ELR (cell line): ENCODE data around the gene RNF187.

ENCODE experiments used
- DNase-seq: peaks from one replicate; pipeline ENCODE4 v3.0.0-alpha.2; 2015; ENCODE audit warnings: low read depth

RNF187 gene

GRCh38 chr1:228508840-228509415 is 21.7 kb downstream of the RNF187 start:
- DNase-seq, result no peak

DNA sequence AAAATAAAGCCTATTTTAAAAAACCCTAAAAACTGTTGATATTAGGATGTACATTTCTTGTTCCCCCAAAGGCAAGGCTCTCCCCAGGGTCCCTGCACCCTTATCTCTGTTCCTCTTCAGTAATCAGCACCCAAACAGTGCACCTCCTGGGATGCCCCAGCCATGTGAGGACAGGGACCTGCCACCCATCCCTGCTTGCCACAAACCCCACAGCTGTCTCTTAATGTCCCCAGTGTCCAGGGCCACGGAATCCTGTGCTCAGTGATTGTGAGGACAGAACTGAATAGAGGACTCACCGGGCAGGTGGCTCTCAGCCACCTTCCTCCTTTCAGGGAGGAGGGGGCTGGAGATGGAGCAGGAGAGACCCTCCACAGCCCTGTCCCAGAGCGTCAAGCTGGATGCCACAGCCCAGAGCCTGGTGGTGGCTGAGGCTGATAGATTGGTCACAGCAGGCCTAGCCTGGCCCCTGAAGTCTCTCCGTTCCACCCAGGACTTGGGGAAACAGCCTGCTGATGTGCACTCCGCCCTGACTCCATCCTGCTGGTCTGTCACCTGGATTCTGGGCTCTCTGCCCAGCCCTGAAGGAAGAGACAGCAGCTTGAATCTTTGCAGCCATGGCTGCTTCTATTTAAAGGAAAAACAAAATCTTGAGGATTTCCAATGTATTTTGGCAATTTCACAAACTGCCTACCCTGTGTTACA is 23.1 kb downstream of the RNF187 start:
- DNase-seq, result no peak

- no peak for DNase-seq
Observed at GRCh38 chr1:228510803-228511413, 23.7 kb downstream of the RNF187 start.

GRCh38 chr1:228511546-228512445 is 24.6 kb downstream of the RNF187 start:
- DNase-seq, result no peak

- no peak for DNase-seq
Observed at GRCh38 chr1:228512781-228513198, 25.6 kb downstream of the RNF187 start.

DNA sequence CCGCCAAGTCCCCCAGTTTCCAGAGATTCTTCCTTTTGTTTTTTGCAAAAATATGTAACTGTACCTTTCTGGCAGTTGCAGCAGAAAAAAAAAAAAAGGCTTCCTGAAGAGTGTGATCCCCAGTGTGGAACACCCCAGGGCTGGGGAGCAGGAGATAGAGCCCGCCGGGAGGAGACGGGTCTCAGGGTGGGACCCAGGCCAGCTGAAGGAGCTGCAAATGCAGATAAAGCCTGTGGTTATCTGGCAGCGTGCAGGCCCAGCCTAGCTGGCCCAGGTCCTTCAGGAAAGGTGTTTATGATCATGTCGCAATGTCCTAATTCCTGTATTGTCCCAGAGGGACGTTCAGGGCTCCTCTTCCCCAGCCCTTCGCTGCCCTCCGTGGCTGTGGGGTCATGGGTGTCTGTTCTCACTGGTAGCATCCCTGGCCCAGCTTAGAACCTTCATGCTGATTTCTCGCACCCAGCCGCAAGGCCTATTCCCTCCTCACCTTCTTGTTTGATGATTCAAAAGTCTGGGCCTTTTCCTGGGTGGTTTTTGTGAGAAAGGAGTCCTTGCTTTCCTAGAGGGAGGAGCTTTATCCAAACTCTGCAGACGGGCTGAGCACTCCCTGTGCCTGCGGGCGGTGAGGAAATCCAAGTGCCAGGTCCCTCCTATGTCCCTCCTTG is 26.2 kb downstream of the RNF187 start:
- DNase-seq, result no peak

DNA sequence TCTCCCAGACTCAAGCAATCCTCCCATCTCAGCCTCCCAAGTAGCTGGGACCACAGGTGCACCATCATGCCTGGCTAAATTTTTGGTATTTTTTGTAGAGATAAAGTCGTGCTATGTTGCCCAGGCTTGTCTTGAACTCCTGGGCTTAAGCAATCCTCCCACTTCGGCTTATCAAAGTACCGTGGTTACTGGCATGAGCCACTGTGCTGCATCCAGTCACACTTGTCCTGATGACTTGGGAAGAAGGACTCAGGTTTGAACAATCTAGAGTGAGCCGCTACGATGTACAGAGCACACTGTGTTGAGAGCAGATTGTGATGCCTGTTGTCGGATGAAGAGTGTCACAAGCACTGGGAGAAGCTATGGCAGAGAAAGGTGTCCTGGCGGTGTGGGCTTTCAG is 27.2 kb downstream of the RNF187 start:
- no peak for DNase-seq

DNA sequence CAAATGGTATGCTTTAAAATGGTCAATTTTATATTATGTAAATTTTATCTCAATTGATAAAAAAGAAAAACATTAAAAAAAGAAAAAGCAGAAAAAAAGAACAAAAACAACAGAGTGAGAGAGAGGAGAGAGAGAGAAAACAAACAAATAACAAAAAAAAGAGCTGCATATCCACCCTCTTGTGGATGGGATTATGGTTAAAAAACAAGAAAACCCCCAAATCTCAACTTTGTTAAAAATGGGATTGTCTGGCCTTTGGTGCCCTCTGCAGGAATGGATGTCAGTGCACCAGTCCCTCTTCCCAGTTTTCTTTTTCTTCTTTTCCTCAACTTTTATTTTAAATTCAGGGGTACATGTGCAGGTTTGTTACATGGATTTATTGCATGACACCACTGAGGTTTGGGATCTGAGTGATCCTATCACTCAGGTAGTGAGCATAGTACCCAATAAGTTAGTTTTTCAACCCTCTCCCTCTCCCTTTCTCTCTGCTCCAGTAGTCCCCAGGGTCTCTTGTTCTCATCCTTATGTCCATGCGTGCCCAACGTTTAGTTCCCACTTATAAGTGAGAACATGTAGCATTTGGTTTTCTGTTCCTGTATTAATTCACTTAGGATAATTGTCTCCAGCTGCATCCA is 28.1 kb downstream of the RNF187 start:
- peak; percentile 68 for DNase-seq

GRCh38 chr1:228517655-228518054 is 30.5 kb downstream of the RNF187 start:
- DNase-seq, result no peak

DNA sequence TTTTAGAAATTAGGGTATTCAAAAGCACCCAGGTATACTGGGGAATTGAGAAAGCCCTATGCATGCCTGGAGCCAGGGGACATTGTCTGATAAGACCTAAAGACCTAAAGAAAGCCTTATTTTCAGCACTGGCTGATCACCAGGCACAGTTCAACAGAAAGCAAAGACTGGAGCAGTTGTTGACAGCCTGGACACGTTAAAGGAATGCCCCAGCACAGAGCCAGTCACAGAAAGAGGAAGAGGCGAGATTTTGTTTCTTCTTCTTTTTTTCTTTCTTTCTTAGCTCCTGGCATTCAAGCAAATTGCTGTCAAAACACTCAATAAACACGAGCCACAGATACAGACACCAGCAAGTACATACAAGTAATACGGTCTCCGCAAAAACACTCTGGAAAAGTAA is 40.4 kb downstream of the RNF187 start:
- no peak for DNase-seq

- DNase-seq, result no peak
Observed at GRCh38 chr1:228528612-228529011, 41.4 kb downstream of the RNF187 start.

- no peak for DNase-seq
Observed at GRCh38 chr1:228530086-228530758, 43.0 kb downstream of the RNF187 start.

GRCh38 chr1:228530951-228531731 is 44.0 kb downstream of the RNF187 start:
- no peak for DNase-seq

DNA sequence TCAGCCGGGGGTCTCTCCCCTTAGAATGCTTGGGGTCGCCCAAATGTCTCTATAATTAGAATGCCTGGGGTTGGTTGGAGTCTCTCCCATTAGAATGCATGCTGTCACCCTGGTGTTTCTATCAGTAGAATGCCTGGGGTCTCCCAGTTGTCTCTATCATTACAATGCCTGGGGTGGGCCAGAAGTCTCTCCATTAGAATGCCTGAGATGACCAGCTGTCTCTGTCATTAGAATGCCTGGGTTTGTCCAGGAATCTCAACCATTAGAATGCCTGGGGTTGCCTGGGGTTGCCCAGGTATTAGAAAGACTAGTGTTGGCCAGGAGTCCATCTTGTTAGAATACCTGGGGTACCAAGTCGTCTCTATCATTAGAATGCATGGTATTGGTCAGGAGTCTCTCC is 51.6 kb downstream of the RNF187 start:
- no peak for DNase-seq

- DNase-seq, result no peak
Observed at GRCh38 chr1:228540161-228540917, 53.2 kb downstream of the RNF187 start.

GRCh38 chr1:228541725-228542124 is 54.5 kb downstream of the RNF187 start:
- DNase-seq, result no peak

GRCh38 chr1:228542376-228542775 is 55.2 kb downstream of the RNF187 start:
- DNase-seq, result no peak

- no peak for DNase-seq
Observed at GRCh38 chr1:228542981-228543380, 55.8 kb downstream of the RNF187 start.

- DNase-seq, result no peak
Observed at GRCh38 chr1:228543396-228543795, 56.2 kb downstream of the RNF187 start.
